NCI-H446 treated with DMSO at 0.1 percent for 48 hours (cell line): ENCODE results near the gene NXPE3.
"Not testable (repeated sequence)": the region's sequence is repeated elsewhere in the genome, so short reads cannot be mapped to it uniquely, and the experiment has no call there.

ENCODE experiments used
- DNase-seq: peaks from one replicate; lab custom pipeline; 2025; lab: John Stamatoyannopoulos, UW

NXPE3 gene

GRCh38 chr3:101779047-101779821 is at the start of gene NXPE3:
Gene NXPE3, plus strand, starts transcription at chr3:101779211. Its CDS starts 6,386 bp downstream, at chr3:101785597.
- DNase-seq = peak; percentile 67

- DNase-seq = no peak
Observed at GRCh38 chr3:101729586-101729985, 49.4 kb upstream of the NXPE3 start.

- DNase-seq = no peak
Observed at GRCh38 chr3:101730839-101731238, 48.2 kb upstream of the NXPE3 start.

- no peak for DNase-seq
Observed at GRCh38 chr3:101732240-101732641, 46.8 kb upstream of the NXPE3 start.

GRCh38 chr3:101735833-101736232 is 43.2 kb upstream of the NXPE3 start:
- no peak for DNase-seq

- DNase-seq = not testable (repeated sequence)
Observed at GRCh38 chr3:101741914-101742313, 37.1 kb upstream of the NXPE3 start.

- no peak for DNase-seq
Observed at GRCh38 chr3:101744811-101745210, 34.2 kb upstream of the NXPE3 start.

- not testable (repeated sequence) for DNase-seq
Observed at GRCh38 chr3:101745934-101746333, 33.1 kb upstream of the NXPE3 start.

GRCh38 chr3:101753386-101754113 is 25.5 kb upstream of the NXPE3 start:
- DNase-seq = not testable (repeated sequence)

- no peak for DNase-seq
Observed at GRCh38 chr3:101758224-101758623, 20.8 kb upstream of the NXPE3 start.

GRCh38 chr3:101762041-101762646 is 16.9 kb upstream of the NXPE3 start:
- DNase-seq = no peak

GRCh38 chr3:101777745-101778281 is 1.2 kb upstream of the NXPE3 start:
- not testable (repeated sequence) for DNase-seq

- no peak for DNase-seq
Observed at GRCh38 chr3:101778385-101779046, 495 bp upstream of the NXPE3 start.

GRCh38 chr3:101779822-101780381 is 891 bp downstream of the NXPE3 start:
- peak; percentile 37 for DNase-seq

GRCh38 chr3:101780661-101781060 is 1.6 kb downstream of the NXPE3 start:
- DNase-seq = no peak

GRCh38 chr3:101781166-101781565 is 2.2 kb downstream of the NXPE3 start:
- DNase-seq = no peak

GRCh38 chr3:101784855-101785613 is 6.0 kb downstream of the NXPE3 start:
- no peak for DNase-seq

GRCh38 chr3:101791778-101792177 is 12.8 kb downstream of the NXPE3 start:
- no peak for DNase-seq

GRCh38 chr3:101796077-101796680 is 17.2 kb downstream of the NXPE3 start:
- no peak for DNase-seq

GRCh38 chr3:101801174-101801573 is 22.2 kb downstream of the NXPE3 start:
- no peak for DNase-seq

- DNase-seq = no peak
Observed at GRCh38 chr3:101802179-101802578, 23.2 kb downstream of the NXPE3 start.
